ENCODE measurements around the gene SLC35D3. TPM values are rescaled to one million over a fixed set of nuclear protein-coding genes. Genes with fewer than 3 reads are reported as not detected.

SLC35D3 gene
- total and polyA plus RNA-seq, 10 of the 15 experiments (the other 5 are each of a cell fraction or from before 2014, with no cell fraction given): not detected

GRCh38 chr6:136914947-136915346 is 7.2 kb upstream of the SLC35D3 start:
- no peak overlapping the region for H2AFZ ChIP-seq (ENCODE audit: control insufficient read depth, low read depth, low read length)
- no peak overlapping the region for H3K4me3 ChIP-seq
- ChIA-PET CTCF (interaction anchor here (1.2 kb wide), 2 partner anchors 9 to 11 kb away, joined by 4 read pairs; no protein-coding TSS in a partner anchor), SMC1A (ENCODE audit: uncharacterized antibody, unreplicated experiment) (interaction anchor here (0.6 to 2.4 kb wide), 2 partner anchors 271 to 753 kb away, joined by 3 to 7 read pairs; no protein-coding TSS in a partner anchor), POLR2A (no interaction called here), RAD21 (ENCODE audit: unreplicated experiment) (no interaction called here)
- BruUV-seq (replicated peaks): no TSS peak
- intact Hi-C loops (cut with micrococcal nuclease; ENCODE audit: unreplicated experiment) (no loop called here), in situ Hi-C loops (cut with MboI) (no loop called here)
- ATAC-seq: no peak
- no peak for DNase-seq (ENCODE audit: low read depth, low spot score)
- no peaks in the 10 kb centered on the region; a peak in 1 of 4 replicates for H3K36me3 ChIP-seq (ENCODE audit: control insufficient read depth in 2 of 2, insufficient read depth in 2 of 2, low read length in 1 of 2)
- no peaks in the 10 kb centered on the region for H3K27me3 ChIP-seq (replicated peaks in 1 of 2; ENCODE audit: control insufficient read depth in 2 of 2, insufficient read depth in 2 of 2, low read length in 1 of 2)
- no peaks in the 10 kb centered on the region for H3K4me1 ChIP-seq (ENCODE audit: control insufficient read depth, insufficient read depth, low read length)
- WGBS (ENCODE audit: insufficient coverage, insufficient replicate concordance, low lambda C conversion rate, missing lambda C conversion rate): 100% methylated on average over 1 of the region's 1 CpG
- no peak overlapping the region for H3K27ac ChIP-seq (ENCODE audit: control insufficient read depth, insufficient read depth)
- TF ChIP-seq RELB (IDR thresholded peaks at IDR 0.05; ENCODE audit: low read depth) (no peak), ZNF217 (IDR thresholded peaks at IDR 0.05) (no peak), BACH1 (IDR thresholded peaks at IDR 0.05; ENCODE audit: borderline replicate concordance) (no peak), POLR2AphosphoS5 (IDR thresholded peaks at IDR 0.05; ENCODE audit: low read length) (no peak), CHD1 (IDR thresholded peaks at IDR 0.05; ENCODE audit: low read depth, low read length) (no peak), CHD2 (IDR thresholded peaks at IDR 0.05; ENCODE audit: borderline replicate concordance, low read depth, low read length) (no peak), RBBP5 (conservative IDR thresholded peaks at IDR 0.05) (no peak), MAX (IDR thresholded peaks at IDR 0.05; ENCODE audit: low read depth, low read length) (no peak), STAT1 (conservative IDR thresholded peaks at IDR 0.05) (no peak), POLR2A (IDR thresholded peaks at IDR 0.05; ENCODE audit: low read depth, low read length) (no peak), ZBTB11 (CRISPR knock-in tag; IDR thresholded peaks at IDR 0.05) (no peak), SMARCA5 (IDR thresholded peaks at IDR 0.05) (no peak), CBX5 (IDR thresholded peaks at IDR 0.05; ENCODE audit: low read depth) (no peak), RUNX3 (IDR thresholded peaks at IDR 0.05; ENCODE audit: low read length) (no peak)
- TF ChIP-seq, protein P1, sequence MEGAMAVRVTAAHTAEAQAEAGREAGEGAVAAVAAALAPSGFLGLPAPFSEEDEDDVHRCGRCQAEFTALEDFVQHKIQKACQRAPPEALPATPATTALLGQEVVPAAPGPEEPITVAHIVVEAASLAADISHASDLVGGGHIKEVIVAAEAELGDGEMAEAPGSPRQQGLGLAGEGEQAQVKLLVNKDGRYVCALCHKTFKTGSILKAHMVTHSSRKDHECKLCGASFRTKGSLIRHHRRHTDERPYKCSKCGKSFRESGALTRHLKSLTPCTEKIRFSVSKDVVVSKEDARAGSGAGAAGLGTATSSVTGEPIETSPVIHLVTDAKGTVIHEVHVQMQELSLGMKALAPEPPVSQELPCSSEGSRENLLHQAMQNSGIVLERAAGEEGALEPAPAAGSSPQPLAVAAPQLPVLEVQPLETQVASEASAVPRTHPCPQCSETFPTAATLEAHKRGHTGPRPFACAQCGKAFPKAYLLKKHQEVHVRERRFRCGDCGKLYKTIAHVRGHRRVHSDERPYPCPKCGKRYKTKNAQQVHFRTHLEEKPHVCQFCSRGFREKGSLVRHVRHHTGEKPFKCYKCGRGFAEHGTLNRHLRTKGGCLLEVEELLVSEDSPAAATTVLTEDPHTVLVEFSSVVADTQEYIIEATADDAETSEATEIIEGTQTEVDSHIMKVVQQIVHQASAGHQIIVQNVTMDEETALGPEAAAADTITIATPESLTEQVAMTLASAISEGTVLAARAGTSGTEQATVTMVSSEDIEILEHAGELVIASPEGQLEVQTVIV (IDR thresholded peaks at IDR 0.05; ENCODE audit: borderline replicate concordance, partially characterized antibody): no peak
- H3K9ac ChIP-seq (ENCODE audit: control insufficient read depth, insufficient read depth, low read length): no peak overlapping the region
- H4K20me1 ChIP-seq (ENCODE audit: control insufficient read depth, insufficient read depth): no peaks in the 10 kb centered on the region
- H3K79me2 ChIP-seq (ENCODE audit: control insufficient read depth, insufficient read depth, low read length): no peaks in the 10 kb centered on the region
- no peak for FAIRE-seq
- no peak overlapping the region for H3K4me2 ChIP-seq (ENCODE audit: control insufficient read depth, insufficient read depth)
- H3K9me3 ChIP-seq (replicated peaks; ENCODE audit: control insufficient read depth, insufficient read depth, low read length): no peaks in the 10 kb centered on the region

Measured in GM12878 (cell line).